Right ventricle myocardium superior (tissue), 1 donor: Measurements from ENCODE around the gene ZNF19. TPM values are rescaled to one million over a fixed set of nuclear protein-coding genes. Genes with fewer than 3 reads are reported as not detected.

Source experiments
- ATAC-seq: fragments of 200-7000 bp; cut with Tn5 transposase; one replicate; pipeline ENCODE4 v1.9.1; 2020; ENCODE audit warnings: mild to moderate bottlenecking; ENCODE audit not compliant: poor library complexity
- DNase-seq: peaks from one replicate; pipeline ENCODE4 v3.0.0-alpha.2; 2020
- intact Hi-C: fragments of 100-400 bp; cut with DNase I; formaldehyde crosslinking; loops from one replicate; pipeline ENCODE4 v1.11.2; 2022
- total RNA-seq: library from RNA; stranded (reverse); fragmentation: NEBNext Ultra II Directional; extraction: Animal tissue kit (Norgen Biotek cat#: 25700); gene quantifications from one replicate; pipeline ENCODE4 v1.2.1, GENCODE V29; 2021
- donor health status: DM: no; HTN: yes; CAD: no; lungs with severe emphysema.

Gene ZNF19
- total RNA-seq, 1 donor from 2014 or later: 2.0 TPM

DNA sequence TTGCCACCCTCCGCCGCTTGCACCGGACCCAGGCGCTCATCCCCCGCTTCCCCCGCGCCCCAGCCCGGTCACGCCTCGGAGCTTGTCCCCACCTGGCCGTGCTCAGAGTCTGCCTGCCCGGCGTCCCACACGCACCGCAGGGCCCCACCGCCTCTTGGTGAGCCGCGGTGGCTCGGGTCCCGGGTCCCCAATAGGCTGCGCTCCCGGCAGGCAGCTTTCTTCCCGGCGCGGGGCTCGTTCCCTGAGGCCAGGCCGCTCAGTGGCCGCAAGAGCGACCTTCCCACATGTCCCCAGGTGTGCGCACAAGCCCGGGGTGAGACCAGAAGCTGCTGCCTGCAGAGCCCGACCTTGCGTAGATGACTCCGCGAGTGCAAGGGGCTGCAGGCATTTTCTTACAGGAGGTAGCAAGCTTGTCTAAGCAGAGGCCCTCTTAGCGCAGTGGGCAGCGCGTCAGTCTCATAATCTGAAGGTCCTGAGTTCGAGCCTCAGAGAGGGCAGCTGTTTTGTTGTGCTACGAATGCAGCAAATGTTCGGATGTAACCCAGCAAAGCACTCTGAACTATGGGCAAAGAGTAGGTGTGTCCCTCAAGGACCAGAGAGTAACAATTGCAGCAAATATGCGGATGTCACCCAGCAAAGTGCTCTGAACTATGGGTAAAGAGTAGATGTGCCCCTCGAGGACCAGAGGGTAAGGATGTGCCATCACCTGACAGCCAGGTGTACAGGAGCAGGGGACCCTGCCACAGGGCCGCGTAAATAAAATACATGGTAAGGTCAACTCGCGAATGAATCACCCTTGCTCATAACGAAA lies 62.9 kb downstream of the ZNF19 start:
- ATAC-seq (no peak), DNase-seq (no peak)
- intact Hi-C loops: no loop called here

DNA sequence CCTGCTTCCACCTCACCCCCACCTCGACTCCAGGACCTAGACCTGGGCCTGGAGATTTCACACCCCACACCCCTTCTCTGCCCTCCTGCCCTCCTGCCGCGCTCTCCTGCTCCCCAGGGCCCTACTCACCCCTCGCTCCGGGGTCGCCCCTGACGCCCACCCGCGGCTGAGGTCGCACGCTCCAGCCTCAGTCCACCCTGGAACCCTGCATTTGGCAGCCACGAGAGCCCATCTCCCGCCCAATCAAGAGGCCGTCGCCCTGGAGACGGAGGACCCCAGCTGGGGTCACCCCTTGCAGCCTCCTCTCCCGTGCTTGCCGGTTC lies 63.4 kb downstream of the ZNF19 start:
- DNase-seq (no peak), ATAC-seq (no peak)
- intact Hi-C loops: no loop called here

DNA sequence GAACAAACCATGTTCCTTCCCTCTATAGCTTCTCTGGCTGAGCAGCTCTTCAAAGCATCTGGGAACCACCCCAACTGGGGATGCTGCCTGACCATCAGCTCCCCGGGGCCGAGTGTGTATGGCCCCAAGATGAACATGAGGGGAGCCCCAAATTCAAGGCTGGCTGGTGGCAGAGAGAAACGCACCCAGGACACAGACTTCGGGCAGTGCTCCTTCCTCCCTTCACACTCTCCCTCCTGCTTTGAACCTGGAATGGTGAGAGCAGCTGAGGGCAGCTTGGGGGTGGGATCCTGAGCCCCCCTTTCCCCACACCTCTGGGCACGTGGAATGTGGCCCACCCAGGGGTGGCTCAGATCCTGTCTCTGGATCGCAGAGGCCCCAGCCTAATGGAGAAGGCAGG lies 64.5 kb downstream of the ZNF19 start:
- no peak for DNase-seq
- intact Hi-C loops: no loop called here
- ATAC-seq: no peak

DNA sequence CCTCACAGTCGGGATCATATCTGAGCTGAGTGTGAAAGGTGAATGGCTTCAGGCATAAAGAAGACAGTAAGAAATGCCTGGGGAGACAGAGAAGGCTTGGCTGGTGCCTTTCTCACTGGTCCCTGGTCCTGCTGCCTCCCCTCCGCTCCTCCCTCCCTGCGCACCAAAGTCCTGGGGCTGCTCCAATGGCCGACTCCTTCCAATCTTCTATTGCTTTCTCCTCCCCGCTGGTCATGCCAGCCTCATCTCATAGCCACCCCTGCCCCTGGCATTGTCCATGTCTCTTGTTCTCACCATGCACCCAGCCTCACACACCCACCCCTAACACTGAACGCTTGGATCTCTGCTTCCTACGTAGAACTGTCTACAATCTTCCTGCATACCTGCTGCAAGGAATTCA lies 65.3 kb downstream of the ZNF19 start:
- ATAC-seq: no peak
- intact Hi-C loops: no loop called here
- no peak for DNase-seq

Other genes starting within 250 kb of the ZNF19 start
- gene CMTR2, start 199.9 kb downstream of the ZNF19 start, total RNA-seq: 10.3 TPM
- 0.30 TPM for gene CALB2, start 130.6 kb downstream of the ZNF19 start, total RNA-seq
- not detected for gene TLE7, start 47.3 kb downstream of the ZNF19 start, total RNA-seq
- gene ZNF23, start 27.1 kb downstream of the ZNF19 start, total RNA-seq: 5.1 TPM
- not detected for gene CHST4, start 37.1 kb upstream of the ZNF19 start, total RNA-seq
- 0.13 TPM for gene TAT, start 87.8 kb upstream of the ZNF19 start, total RNA-seq
- not detected for gene MARVELD3, start 136.9 kb upstream of the ZNF19 start, total RNA-seq
- gene PHLPP2, start 235.4 kb upstream of the ZNF19 start, total RNA-seq: 1.5 TPM